GM12878 (cell line): ENCODE results near the gene PREX1. TPM values are rescaled to one million over a fixed set of nuclear protein-coding genes. Genes with fewer than 3 reads are reported as not detected.

Experiments
- ATAC-seq: fragments of 200-7000 bp; cut with Tn5 transposase; 3 replicates; pipeline ENCODE4 v1.9.1; 2020; ENCODE audit warnings: mild to moderate bottlenecking, moderate library complexity
- BruUV-seq: library from RNA; stranded (reverse); fragments of 400-500 nt; replicated peaks from 2 replicates; lab custom pipeline; 2021; lab: Mats Ljungman, UMichigan
- CTCF ChIA-PET: fragments of 300-600 bp; sonication (Branson Sonifier 250); formaldehyde crosslinking; extraction: SDS; loops from one replicate; lab custom pipeline; 2021; ENCODE audit warnings: inconsistent platforms; lab: Yijun Ruan, JAX
- POLR2A ChIA-PET: fragments of 350-600 bp; formaldehyde crosslinking; extraction: SDS; loops from one replicate; lab custom pipeline; 2021; ENCODE audit warnings: inconsistent platforms; lab: Charles Lee
- RAD21 ChIA-PET: fragments of 300-600 bp; sonication (Branson Sonifier 250); formaldehyde crosslinking; loops from one replicate; lab custom pipeline; 2023; ENCODE audit warnings: antibody characterized with exemption; ENCODE audit not compliant: unreplicated experiment; lab: Charles Lee
- SMC1A ChIA-PET: fragments of 300-600 bp; sonication (Branson Sonifier 250); formaldehyde crosslinking; loops from one replicate; lab custom pipeline; 2023; ENCODE audit not compliant: unreplicated experiment, uncharacterized antibody; lab: Charles Lee
- DNase-seq: peaks from one replicate; pipeline ENCODE4 v3.0.0-alpha.2; 2011; ENCODE audit warnings: low read depth, low spot score
- FAIRE-seq: peaks from 3 replicates; lab custom pipeline; 2011; peaks lifted over from hg19 to GRCh38; lab: Jason Lieb, UNC
- H2AFZ ChIP-seq: 2 replicates; pipeline ENCODE4 v1.6.0; 2011; ENCODE audit warnings: low read depth, low read length, control low read depth; ENCODE audit not compliant: control insufficient read depth
- H3K27ac ChIP-seq: 2 replicates; pipeline ENCODE4 v1.5.1; 2011; ENCODE audit warnings: control low read depth; ENCODE audit not compliant: control insufficient read depth, insufficient read depth
- H3K27me3 ChIP-seq, 2 experiments: replicated peaks in 1 of 2; 2 replicates each; pipeline versions ENCODE4 v1.6.0 to v1.6.1; 2011; ENCODE audit warnings: low read length in 1 of 2; ENCODE audit not compliant: control insufficient read depth in 2 of 2, insufficient read depth in 2 of 2
- H3K36me3 ChIP-seq, 2 experiments: 2 replicates each; pipeline ENCODE4 v1.5.1; 2011; ENCODE audit warnings: low read length in 1 of 2; ENCODE audit not compliant: control insufficient read depth in 2 of 2, insufficient read depth in 2 of 2
- H3K4me1 ChIP-seq: 2 replicates; pipeline ENCODE4 v1.6.1; 2011; ENCODE audit warnings: mild to moderate bottlenecking, low read length, moderate library complexity, mixed read lengths; ENCODE audit not compliant: control insufficient read depth, insufficient read depth
- H3K4me2 ChIP-seq: 2 replicates; pipeline ENCODE4 v1.6.0; 2011; ENCODE audit warnings: control low read depth; ENCODE audit not compliant: control insufficient read depth, insufficient read depth
- H3K4me3 ChIP-seq: fragments of 200-600 bp; sonication (generic); 2 replicates; pipeline ENCODE4 v1.5.1; 2016
- H3K79me2 ChIP-seq: 2 replicates; pipeline ENCODE4 v1.6.0; 2011; ENCODE audit warnings: low read length; ENCODE audit not compliant: control insufficient read depth, insufficient read depth
- H3K9ac ChIP-seq: 2 replicates; pipeline ENCODE4 v1.8.0; 2011; ENCODE audit warnings: low read length, control low read depth, mixed read lengths; ENCODE audit not compliant: control insufficient read depth, insufficient read depth
- H3K9me3 ChIP-seq: replicated peaks from 3 replicates; pipeline ENCODE4 v1.5.1; 2011; ENCODE audit warnings: mild to moderate bottlenecking, low read length; ENCODE audit not compliant: control insufficient read depth, insufficient read depth
- H4K20me1 ChIP-seq: 2 replicates; pipeline ENCODE4 v1.6.0; 2011; ENCODE audit not compliant: control insufficient read depth, insufficient read depth
- HDGF ChIP-seq: fragments of 450-650 bp; IDR thresholded peaks from 2 replicates; pipeline ENCODE4 v1.6.1; 2016; ENCODE audit warnings: antibody characterized with exemption
- KAT2A ChIP-seq: conservative IDR thresholded peaks from 2 replicates; pipeline ENCODE4 v1.6.1; 2011; ENCODE audit warnings: low read depth, low read length; ENCODE audit not compliant: control insufficient read depth
- MTA2 ChIP-seq: fragments of 450-650 bp; IDR thresholded peaks from 2 replicates; pipeline ENCODE4 v1.6.1; 2016; ENCODE audit warnings: low read depth, mild to moderate bottlenecking, moderate library complexity
- POLR2AphosphoS2 ChIP-seq: IDR thresholded peaks from 2 replicates; pipeline ENCODE4 v1.6.1; 2011; ENCODE audit warnings: low read depth, mild to moderate bottlenecking, low read length, improper control_type of control experiment, moderate library complexity
- POU2F2 ChIP-seq: IDR thresholded peaks from 3 replicates; pipeline ENCODE4 v1.6.1; 2011; ENCODE audit warnings: low read depth, mild to moderate bottlenecking, low read length, borderline replicate concordance
- SREBF1 ChIP-seq: IDR thresholded peaks from 2 replicates; pipeline ENCODE4 v1.6.1; 2012; ENCODE audit warnings: mild to moderate bottlenecking, low read length
- ZZZ3 ChIP-seq: IDR thresholded peaks from 2 replicates; pipeline ENCODE4 v1.6.1; 2011; ENCODE audit warnings: low read depth; ENCODE audit not compliant: control insufficient read depth, insufficient read length
- WGBS: methylation state at CpG from one replicate; pipeline ENCODE4 v1.1.6; 2016; ENCODE audit warnings: low lambda C conversion rate; ENCODE audit not compliant: insufficient replicate concordance, insufficient coverage; ENCODE audit errors: missing lambda C conversion rate; 5-methylcytosine and 5-hydroxymethylcytosine counted together
- in situ Hi-C: fragments of 300-500 bp; cut with MboI; formaldehyde crosslinking; loops from 9 replicates; pipeline ENCODE4 v1.14.3; 2018; ENCODE audit warnings: mixed read lengths
- intact Hi-C: fragments of 100-400 bp; cut with micrococcal nuclease; formaldehyde crosslinking; loops from one replicate; pipeline ENCODE4 v1.14.2; 2022; ENCODE audit not compliant: unreplicated experiment
- polyA plus RNA-seq, 11 experiments: library from polyadenylated mRNA; depleted of rRNA in 4 of 11; unstranded in 6 of 11; stranded (reverse) in 5 of 11; fragments of >200 nt; fragmentation: Nextera tagmentation in 4 of 11; fragmentation: Illumina TruSeq in 1 of 11; extraction: Ambion mirVana in 4 of 11; extraction: Trizol in 1 of 11; gene quantifications; 1 replicate in 1 of 11; 2 replicates in 10 of 11; pipeline versions ENCODE4 v1.2.1 to v1.2.3, GENCODE V29; 2011 to 2016; ENCODE audit warnings: inconsistent platforms in 2 of 11, missing spikeins in 2 of 11, low read depth in 1 of 11
- total RNA-seq, 4 experiments: library from RNA; depleted of rRNA in 3 of 4; stranded (reverse); fragments of >200 nt in 3 of 4; fragmentation: Illumina TruSeq in 1 of 4; extraction: Trizol in 1 of 4; gene quantifications; 2 replicates each; pipeline versions ENCODE4 v1.2.1 to v1.2.3, GENCODE V29; 2013 to 2021
- TF ChIP-seq, protein P1 (sequence below): fragments of 450-650 bp; IDR thresholded peaks from 2 replicates; pipeline ENCODE4 v1.6.1; 2017; ENCODE audit warnings: low read depth, mild to moderate bottlenecking, moderate library complexity
- TF ChIP-seq, protein P2 (sequence below): fragments of 450-650 bp; IDR thresholded peaks from 2 replicates; pipeline ENCODE4 v1.6.1; 2016; ENCODE audit warnings: mild to moderate bottlenecking, moderate library complexity, borderline replicate concordance
- TF ChIP-seq, protein P3 (sequence below): fragments of 450-650 bp; formaldehyde crosslinking; IDR thresholded peaks from 2 replicates; pipeline ENCODE4 v1.4.0; 2020; ENCODE audit warnings: mild to moderate bottlenecking, moderate library complexity
- TF ChIP-seq, protein P4 (sequence below): IDR thresholded peaks from 2 replicates; pipeline ENCODE4 v1.6.1; 2012; ENCODE audit warnings: low read depth, low read length, improper control_type of control experiment

PREX1 gene
- total and polyA plus RNA-seq, 10 of the 15 experiments (the other 5 are each of a cell fraction or from before 2014, with no cell fraction given): 2.6 to 114 (median 38.9) TPM

DNA sequence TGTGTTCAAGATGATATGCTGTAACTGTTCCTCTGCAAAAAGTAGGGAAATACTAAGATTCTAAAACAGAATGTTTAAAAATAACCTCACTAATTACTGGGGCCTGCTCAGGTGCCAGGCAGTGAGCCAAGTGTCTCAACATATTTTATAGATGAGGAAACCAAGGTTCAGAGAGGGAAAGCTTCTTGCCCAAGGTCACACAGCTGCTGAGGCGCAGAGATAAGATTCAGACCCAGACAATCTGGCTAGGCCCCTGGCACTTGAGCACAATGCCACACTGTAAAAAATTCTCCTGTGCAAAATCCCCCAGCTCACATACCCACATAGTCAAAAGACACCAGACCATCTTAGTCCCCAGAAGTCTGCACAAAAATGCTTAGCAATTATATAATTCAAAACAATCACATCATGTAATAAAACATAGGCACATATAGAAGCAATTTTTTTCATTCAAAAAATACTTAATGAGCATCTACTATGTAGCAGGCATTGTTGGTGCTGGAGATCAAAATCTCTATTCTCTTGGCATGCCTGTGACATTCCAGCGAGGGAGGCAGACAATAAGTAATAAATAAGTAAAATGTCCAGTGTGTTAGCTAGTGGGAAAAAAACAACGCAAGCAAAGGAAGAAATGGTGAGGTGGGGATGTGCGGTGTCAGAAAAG, 10.3 kb downstream of the PREX1 start:
- Histone ChIP-seq H3K27me3 (no peaks in the 10 kb centered on the region), H3K9ac (no peak overlapping the region), H4K20me1 (peaks cover 4% of the 10 kb centered on the region; the same call in 1 of the 2 replicates), H3K4me1 (peaks cover 58% of the 10 kb centered on the region), H3K36me3 (peaks cover 4 to 7% of the 10 kb centered on the region in 2 experiments; a peak in 3 of 4 replicates), H3K4me3 (peak overlapping the region; percentile 46; the same call in 1 of the 2 replicates), H3K79me2 (peaks cover 97% of the 10 kb centered on the region), H2AFZ (no peak overlapping the region), H3K9me3 (no peaks in the 10 kb centered on the region; the same call in 2 of the 3 replicates), H3K4me2 (peak overlapping the region; percentile 82), H3K27ac (0 out of 2 replicates have a peak overlapping the region, but pooled peaks have one; percentile 83)
- CTCF ChIA-PET: interaction anchor here (1.1 to 1.3 kb wide), 4 partner anchors 20 to 162 kb away, joined by 3 to 4 read pairs (median 4); no protein-coding TSS in a partner anchor
- POLR2A ChIA-PET: interaction anchor here (1.2 kb wide), 1 partner anchor 10 kb away, joined by 4 read pairs; the partner anchor contains the start of gene PREX1
- RAD21 ChIA-PET: interaction anchor here (0.8 to 2.2 kb wide), 5 partner anchors 21 to 100 kb away, joined by 3 to 12 read pairs (median 4); no protein-coding TSS in a partner anchor
- in situ Hi-C loops: no loop called here
- no peak for FAIRE-seq
- BruUV-seq: no TSS peak
- SMC1A ChIA-PET: interaction anchor here (0.7 to 2.0 kb wide), 14 partner anchors 9 to 160 kb away, joined by 3 to 10 read pairs (median 4); no protein-coding TSS in a partner anchor
- whole genome bisulfite sequencing: 99% methylated on average over 4 of the region's 4 CpGs
- no peak for ATAC-seq
- DNase-seq: no peak
- intact Hi-C loops: no loop called here
- TF ChIP-seq, protein P1, sequence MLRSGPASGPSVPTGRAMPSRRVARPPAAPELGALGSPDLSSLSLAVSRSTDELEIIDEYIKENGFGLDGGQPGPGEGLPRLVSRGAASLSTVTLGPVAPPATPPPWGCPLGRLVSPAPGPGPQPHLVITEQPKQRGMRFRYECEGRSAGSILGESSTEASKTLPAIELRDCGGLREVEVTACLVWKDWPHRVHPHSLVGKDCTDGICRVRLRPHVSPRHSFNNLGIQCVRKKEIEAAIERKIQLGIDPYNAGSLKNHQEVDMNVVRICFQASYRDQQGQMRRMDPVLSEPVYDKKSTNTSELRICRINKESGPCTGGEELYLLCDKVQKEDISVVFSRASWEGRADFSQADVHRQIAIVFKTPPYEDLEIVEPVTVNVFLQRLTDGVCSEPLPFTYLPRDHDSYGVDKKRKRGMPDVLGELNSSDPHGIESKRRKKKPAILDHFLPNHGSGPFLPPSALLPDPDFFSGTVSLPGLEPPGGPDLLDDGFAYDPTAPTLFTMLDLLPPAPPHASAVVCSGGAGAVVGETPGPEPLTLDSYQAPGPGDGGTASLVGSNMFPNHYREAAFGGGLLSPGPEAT: no peak
- TF ChIP-seq, protein P2, sequence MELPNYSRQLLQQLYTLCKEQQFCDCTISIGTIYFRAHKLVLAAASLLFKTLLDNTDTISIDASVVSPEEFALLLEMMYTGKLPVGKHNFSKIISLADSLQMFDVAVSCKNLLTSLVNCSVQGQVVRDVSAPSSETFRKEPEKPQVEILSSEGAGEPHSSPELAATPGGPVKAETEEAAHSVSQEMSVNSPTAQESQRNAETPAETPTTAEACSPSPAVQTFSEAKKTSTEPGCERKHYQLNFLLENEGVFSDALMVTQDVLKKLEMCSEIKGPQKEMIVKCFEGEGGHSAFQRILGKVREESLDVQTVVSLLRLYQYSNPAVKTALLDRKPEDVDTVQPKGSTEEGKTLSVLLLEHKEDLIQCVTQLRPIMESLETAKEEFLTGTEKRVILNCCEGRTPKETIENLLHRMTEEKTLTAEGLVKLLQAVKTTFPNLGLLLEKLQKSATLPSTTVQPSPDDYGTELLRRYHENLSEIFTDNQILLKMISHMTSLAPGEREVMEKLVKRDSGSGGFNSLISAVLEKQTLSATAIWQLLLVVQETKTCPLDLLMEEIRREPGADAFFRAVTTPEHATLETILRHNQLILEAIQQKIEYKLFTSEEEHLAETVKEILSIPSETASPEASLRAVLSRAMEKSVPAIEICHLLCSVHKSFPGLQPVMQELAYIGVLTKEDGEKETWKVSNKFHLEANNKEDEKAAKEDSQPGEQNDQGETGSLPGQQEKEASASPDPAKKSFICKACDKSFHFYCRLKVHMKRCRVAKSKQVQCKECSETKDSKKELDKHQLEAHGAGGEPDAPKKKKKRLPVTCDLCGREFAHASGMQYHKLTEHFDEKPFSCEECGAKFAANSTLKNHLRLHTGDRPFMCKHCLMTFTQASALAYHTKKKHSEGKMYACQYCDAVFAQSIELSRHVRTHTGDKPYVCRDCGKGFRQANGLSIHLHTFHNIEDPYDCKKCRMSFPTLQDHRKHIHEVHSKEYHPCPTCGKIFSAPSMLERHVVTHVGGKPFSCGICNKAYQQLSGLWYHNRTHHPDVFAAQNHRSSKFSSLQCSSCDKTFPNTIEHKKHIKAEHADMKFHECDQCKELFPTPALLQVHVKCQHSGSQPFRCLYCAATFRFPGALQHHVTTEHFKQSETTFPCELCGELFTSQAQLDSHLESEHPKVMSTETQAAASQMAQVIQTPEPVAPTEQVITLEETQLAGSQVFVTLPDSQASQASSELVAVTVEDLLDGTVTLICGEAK: no peak
- TF ChIP-seq SREBF1 (no peak), POU2F2 (no peak), KAT2A (no peak), POLR2AphosphoS2 (no peak), MTA2 (no peak), HDGF (no peak), ZZZ3 (no peak)
- TF ChIP-seq, protein P3, sequence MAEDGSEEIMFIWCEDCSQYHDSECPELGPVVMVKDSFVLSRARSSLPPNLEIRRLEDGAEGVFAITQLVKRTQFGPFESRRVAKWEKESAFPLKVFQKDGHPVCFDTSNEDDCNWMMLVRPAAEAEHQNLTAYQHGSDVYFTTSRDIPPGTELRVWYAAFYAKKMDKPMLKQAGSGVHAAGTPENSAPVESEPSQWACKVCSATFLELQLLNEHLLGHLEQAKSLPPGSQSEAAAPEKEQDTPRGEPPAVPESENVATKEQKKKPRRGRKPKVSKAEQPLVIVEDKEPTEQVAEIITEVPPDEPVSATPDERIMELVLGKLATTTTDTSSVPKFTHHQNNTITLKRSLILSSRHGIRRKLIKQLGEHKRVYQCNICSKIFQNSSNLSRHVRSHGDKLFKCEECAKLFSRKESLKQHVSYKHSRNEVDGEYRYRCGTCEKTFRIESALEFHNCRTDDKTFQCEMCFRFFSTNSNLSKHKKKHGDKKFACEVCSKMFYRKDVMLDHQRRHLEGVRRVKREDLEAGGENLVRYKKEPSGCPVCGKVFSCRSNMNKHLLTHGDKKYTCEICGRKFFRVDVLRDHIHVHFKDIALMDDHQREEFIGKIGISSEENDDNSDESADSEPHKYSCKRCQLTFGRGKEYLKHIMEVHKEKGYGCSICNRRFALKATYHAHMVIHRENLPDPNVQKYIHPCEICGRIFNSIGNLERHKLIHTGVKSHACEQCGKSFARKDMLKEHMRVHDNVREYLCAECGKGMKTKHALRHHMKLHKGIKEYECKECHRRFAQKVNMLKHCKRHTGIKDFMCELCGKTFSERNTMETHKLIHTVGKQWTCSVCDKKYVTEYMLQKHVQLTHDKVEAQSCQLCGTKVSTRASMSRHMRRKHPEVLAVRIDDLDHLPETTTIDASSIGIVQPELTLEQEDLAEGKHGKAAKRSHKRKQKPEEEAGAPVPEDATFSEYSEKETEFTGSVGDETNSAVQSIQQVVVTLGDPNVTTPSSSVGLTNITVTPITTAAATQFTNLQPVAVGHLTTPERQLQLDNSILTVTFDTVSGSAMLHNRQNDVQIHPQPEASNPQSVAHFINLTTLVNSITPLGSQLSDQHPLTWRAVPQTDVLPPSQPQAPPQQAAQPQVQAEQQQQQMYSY: no peak
- TF ChIP-seq, protein P4, sequence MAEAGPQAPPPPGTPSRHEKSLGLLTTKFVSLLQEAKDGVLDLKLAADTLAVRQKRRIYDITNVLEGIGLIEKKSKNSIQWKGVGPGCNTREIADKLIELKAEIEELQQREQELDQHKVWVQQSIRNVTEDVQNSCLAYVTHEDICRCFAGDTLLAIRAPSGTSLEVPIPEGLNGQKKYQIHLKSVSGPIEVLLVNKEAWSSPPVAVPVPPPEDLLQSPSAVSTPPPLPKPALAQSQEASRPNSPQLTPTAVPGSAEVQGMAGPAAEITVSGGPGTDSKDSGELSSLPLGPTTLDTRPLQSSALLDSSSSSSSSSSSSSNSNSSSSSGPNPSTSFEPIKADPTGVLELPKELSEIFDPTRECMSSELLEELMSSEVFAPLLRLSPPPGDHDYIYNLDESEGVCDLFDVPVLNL: no peak
